Measurements from ENCODE around the gene PRKCB.

PRKCB gene

GRCh38 chr16:23863511-23864422 lies 28.0 kb downstream of the PRKCB start:
- in situ Hi-C loops (cut with MboI; ENCODE audit: low sequenced_read_pairs), result no loop called here

DNA sequence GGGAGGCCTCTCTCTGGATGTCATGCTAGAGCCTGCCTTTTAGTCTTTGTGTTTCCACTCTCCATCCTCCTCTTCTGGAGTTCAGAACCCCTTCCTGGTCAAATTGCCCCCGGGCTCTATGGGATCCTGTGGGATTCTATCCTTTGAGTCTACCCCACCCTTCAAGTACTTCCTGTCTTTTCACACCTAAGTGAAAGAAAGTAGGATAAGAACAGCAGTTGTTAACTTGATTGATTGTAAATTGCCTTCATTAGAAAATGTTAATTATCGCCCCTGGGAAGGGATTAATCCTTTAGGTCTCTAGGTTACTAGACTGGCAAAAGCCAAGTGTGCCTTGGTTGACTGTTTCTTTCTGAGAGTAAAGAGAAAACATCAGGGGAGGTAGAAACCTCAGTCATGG lies 30.1 kb downstream of the PRKCB start:
- in situ Hi-C loops (cut with MboI; ENCODE audit: low sequenced_read_pairs), result no loop called here

DNA sequence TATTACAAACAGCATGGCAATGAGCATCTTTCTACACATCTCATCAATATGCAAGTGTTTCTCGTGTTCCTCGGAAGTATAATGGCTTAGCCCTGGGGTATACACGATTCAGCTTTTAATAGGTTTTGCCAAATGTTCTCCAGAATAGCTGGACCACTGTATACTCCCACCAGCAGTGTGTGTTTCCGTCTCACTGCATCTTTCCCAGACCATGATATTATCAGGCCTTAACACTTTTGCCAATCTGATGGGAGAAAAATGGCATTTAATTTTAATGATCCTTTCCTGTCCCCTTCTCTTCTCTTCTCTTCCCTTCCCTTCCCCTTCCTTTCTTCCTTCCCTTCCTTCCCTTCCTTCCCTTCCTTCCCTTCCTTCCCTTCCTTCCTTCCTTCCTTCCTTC lies 30.8 kb downstream of the PRKCB start:
- in situ Hi-C loops (cut with MboI; ENCODE audit: low sequenced_read_pairs), result no loop called here

DNA sequence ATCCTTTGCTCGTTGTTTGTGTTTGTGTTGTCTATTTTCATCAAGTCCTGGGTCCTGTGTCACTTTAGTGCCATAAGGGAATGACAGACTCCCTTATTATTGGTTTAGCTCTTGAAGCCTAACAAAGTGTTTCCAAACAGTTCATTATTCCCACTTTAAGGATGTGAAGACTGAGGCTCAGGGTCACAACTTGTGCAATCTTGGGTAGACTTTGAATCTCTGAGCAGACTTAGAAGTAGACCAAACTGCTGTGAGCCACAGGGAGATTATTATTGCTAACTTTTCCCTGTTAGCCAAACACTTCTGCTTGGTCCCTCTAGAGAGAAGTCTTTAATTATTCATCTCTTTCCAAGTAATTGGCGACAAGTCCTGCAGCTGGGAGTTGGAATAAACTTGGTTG lies 31.8 kb downstream of the PRKCB start:
- in situ Hi-C loops (cut with MboI; ENCODE audit: low sequenced_read_pairs), result no loop called here

DNA sequence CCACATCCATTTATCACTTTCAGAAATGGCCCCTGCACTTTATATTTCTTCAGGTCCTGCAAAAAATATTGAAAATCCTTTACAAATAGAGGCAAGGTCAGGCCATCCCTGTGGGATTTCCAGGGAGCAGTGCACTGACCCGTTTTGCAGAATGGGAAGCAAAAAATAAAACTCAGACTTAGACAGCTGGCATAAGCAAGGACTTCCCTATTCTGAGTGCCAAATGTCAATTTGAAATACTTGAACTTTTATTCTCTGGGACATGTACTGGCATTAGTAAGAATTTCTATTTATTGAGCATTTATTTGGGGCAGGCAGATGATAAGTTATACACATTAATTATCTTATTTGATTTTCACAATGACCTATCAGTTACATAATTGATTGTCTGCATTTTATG lies 32.4 kb downstream of the PRKCB start:
- in situ Hi-C loops (cut with MboI; ENCODE audit: low sequenced_read_pairs), result no loop called here

DNA sequence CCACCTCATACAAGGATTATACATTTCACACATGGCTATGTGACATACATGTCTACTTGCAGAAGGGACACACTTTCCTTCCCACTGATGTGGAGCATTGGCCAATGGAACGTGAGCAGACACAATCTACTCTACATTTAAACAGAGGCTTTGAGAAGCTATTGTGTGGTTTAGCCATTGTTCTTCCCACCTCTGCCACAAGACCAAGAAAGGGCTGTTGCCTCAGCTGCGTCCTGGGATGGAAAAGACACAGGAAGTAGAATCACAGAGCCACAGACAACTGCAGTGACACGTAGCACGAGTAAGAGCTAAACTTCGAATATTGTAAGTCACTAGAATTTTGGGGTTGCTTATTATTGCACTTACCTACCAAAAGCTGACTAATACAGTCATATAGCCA lies 33.3 kb downstream of the PRKCB start:
- in situ Hi-C loops (cut with MboI; ENCODE audit: low sequenced_read_pairs), result no loop called here

GRCh38 chr16:23871924-23872323 lies 36.1 kb downstream of the PRKCB start:
- in situ Hi-C loops (cut with MboI; ENCODE audit: low sequenced_read_pairs), result no loop called here

DNA sequence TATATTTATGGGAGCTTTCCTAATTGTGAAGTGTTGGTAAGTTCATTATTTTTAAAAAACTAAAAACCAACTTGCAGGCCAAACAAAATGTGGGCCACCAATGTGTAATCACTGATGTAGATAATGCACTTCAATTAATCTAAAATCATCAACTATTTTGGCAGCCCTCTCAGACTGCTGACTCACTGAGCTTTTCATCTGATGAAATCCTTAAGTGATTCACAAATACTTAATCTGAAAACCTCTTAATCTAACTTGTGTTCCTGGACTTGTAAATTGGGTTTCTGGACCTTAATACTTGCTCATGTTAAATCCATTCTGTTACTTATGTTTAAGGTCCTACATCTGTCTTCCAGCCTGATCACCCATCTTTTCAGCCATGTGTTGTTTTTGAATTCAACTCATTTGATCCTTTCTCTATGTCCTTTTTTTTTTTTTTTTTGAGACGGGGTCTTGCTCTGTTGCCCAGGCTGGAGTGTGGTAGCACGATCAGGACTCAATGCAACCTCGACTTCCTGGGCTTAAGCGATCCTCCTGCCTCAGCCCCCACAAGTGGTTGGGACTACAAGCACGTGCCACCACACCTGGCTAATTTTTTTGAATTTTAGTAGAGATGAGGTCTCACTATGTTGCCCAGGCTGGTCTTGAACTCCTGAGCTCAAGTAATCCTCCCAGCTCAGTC lies 39.0 kb downstream of the PRKCB start:
- in situ Hi-C loops (cut with MboI; ENCODE audit: low sequenced_read_pairs), result no loop called here

DNA sequence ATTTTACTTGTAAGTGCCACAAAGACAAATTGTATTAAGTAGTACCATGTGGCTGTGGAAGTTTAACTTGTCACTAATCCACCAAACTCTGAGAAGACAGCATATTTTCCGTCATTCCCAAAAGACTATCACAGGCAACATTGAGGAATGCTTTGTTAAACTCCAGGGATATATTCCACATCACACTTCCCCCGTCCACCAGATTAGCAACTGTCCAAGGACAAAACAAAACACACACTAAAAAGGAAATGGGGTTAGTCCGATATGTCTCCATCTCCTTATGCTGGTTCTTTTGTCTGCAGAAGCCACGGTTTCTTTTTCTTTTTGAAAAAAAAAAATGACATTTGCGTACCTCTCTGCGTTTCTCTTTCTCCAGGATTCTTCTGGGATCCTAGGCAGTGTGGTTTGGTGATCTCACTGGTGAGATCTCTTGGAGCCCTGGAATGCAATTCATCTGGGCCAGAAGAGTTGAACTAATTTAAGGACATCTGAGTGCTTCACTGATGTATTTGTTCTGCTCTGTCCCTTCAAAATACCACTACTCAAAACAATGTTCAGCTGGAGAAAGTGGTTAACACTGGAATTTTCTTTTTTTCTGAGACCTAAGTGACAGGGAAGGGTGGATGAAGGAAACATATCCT lies 40.6 kb downstream of the PRKCB start:
- in situ Hi-C loops (cut with MboI; ENCODE audit: low sequenced_read_pairs), result no loop called here

GRCh38 chr16:23877107-23878070 lies 41.6 kb downstream of the PRKCB start:
- in situ Hi-C loops (cut with MboI; ENCODE audit: low sequenced_read_pairs), result no loop called here

DNA sequence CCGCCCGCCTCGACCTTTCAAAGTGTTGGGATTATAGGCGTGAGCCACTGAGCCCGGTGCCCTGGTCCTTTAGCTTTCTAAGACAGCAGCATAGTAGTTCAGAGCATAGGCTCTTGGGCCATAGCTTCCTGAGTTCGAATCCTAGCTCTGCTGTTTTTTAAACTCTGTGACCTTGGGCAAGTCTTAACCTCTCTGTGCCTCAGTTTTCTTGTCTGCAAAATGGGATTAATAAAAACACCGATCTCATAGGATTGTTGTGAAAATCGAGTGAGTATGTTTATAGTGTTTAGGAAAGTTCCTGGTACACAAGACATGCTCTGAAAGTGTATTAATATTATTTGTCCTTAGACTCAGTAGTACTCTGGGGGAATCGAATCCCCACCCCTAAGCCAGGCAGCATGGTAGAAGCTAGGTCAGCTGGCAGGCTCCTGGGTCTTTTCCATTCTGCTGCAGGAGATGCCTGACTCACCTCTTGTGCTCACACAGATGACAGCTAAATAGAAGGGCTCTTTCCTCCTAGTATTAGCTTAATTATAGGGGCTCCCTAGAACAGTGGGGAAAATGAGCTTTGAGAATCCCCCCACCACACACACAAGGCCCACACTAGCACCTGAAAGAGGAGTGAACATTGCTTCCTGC lies 44.1 kb downstream of the PRKCB start:
- in situ Hi-C loops (cut with MboI; ENCODE audit: low sequenced_read_pairs), result no loop called here

DNA sequence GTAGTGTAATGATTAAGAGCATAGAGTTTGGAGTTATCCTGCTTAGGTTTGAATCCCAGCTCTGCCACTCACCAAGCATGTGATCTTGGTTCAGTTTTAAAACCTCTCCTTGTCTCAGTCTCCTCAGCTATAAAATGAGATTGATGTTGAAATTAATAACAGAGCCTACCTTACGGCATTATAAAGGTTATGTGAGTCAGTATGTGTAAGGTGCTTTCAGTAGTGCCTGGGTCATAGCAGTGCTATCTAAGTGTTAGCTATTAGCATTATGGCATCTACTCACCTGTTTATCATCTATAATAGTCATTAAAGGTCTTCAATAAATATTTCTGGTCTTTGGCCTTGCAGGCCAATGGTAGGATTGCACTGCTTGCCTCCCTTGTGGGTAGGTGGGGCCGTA lies 53.4 kb downstream of the PRKCB start:
- in situ Hi-C loops (cut with MboI; ENCODE audit: low sequenced_read_pairs), result no loop called here

GRCh38 chr16:23893986-23894385 lies 58.2 kb downstream of the PRKCB start:
- in situ Hi-C loops (cut with MboI; ENCODE audit: low sequenced_read_pairs), result no loop called here

GRCh38 chr16:23895052-23895451 lies 59.3 kb downstream of the PRKCB start:
- in situ Hi-C loops (cut with MboI; ENCODE audit: low sequenced_read_pairs), result no loop called here

- in situ Hi-C loops (cut with MboI; ENCODE audit: low sequenced_read_pairs), result no loop called here
Observed at GRCh38 chr16:23896832-23897821, 61.3 kb downstream of the PRKCB start.

DNA sequence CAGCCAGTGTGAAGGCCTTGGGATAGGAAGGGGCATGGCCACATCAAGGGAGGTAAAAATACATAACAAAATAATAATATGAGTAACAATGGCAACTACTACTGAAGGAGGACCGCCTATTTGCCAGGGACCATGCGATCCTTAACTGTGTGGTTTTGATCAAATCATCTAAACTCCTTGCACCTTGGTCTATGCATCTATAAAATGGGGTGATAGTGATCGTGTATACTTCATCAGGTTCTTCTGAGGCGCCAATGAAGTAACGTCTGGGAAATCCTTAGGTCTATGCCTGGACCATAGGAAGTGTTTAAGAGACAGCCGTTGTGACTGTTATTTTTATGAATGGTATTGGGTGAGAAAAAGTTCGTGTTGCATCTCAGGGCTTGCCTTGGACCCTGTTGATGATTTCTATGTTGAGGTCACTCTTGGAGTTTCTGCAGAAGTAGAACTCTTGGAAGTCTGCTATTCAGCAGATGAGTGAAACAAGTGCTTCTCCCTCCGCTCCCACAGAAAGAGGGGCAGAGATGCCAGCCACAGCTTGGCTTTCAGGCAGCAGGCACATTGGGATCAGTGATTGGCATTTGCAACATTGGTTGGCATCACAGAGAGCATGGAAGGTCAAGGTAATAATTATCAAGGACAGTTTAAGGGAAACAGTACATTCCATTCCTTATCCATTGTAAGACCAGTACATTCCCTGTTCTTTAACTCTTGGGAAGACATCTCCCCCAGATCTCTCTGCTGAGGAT lies 63.1 kb downstream of the PRKCB start:
- in situ Hi-C loops (cut with MboI; ENCODE audit: low sequenced_read_pairs), result no loop called here

GRCh38 chr16:23899869-23900268 lies 64.1 kb downstream of the PRKCB start:
- in situ Hi-C loops (cut with MboI; ENCODE audit: low sequenced_read_pairs), result no loop called here

DNA sequence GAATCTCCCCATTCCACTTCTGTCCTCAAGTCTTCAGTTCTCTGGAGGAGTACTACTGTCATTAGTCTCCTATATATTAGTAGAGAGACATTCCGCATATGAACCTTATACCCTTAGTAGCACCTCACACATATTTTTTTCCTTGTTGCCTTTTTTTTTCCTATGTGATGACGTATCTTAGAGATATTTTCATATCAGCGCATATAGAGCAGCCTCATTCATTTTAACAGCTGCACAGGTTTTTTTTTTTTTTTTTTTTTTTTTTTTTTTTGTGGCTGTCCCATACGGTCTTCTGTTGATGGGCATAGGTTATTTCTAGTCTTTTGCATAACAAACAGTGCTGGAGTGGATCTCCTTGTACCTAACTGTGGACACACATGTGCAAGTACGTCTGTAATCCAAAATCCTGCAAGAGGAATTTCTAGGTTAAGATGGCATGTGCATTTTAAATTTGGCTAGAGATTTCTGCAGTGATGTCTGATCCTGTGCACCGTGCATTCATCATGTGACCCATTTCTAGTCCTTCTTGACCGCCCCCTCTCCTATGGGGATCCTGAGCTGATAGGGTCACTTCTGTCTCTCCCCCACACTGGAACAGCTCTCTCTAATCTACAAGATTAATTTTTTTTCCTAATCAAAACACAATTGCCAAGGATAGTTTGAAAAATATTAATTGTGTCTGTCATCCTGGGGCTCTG lies 64.8 kb downstream of the PRKCB start:
- in situ Hi-C loops (cut with MboI; ENCODE audit: low sequenced_read_pairs), result no loop called here

Measured in hTERT RPE-1 (cell line).